OCI-LY7 (cell line): ENCODE data around the gene RAB31.

Source experiments
- EZH2phosphoT487 ChIP-seq: fragments of 200-600 bp; sonication (generic); IDR thresholded peaks from 2 replicates; pipeline ENCODE4 v1.6.1; 2018; ENCODE audit warnings: low read depth, borderline replicate concordance, mild to moderate bottlenecking, mixed run types, antibody characterized with exemption, low read length, moderate library complexity, mixed read lengths
- TF ChIP-seq, protein P1 (sequence below): fragments of 200-600 bp; sonication (generic); conservative IDR thresholded peaks from 2 replicates; pipeline ENCODE4 v1.5.1; 2014; ENCODE audit warnings: mild to moderate bottlenecking, antibody characterized with exemption, low read length, moderate library complexity, mixed read lengths

DNA sequence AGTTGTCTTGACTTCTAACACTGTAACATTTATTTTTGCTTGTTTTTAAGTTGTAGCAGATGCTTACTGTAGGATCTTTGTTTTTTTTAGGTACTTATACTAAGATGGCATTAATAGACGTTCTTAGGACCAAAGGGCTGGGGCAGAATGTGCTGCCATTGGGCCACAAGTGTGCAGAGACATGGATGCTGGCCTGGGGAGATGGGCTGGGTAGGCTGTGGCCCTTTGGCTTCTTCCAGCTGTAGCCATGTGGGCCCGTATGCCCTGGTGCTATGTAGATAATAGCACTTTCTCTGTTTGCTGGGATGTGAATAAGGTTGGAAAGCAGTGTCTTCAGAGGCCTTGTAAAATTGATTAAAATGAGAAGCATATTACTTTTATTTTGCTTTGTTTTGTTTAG, 18.8 kb downstream of the RAB31 start:
- TF ChIP-seq, protein P1, sequence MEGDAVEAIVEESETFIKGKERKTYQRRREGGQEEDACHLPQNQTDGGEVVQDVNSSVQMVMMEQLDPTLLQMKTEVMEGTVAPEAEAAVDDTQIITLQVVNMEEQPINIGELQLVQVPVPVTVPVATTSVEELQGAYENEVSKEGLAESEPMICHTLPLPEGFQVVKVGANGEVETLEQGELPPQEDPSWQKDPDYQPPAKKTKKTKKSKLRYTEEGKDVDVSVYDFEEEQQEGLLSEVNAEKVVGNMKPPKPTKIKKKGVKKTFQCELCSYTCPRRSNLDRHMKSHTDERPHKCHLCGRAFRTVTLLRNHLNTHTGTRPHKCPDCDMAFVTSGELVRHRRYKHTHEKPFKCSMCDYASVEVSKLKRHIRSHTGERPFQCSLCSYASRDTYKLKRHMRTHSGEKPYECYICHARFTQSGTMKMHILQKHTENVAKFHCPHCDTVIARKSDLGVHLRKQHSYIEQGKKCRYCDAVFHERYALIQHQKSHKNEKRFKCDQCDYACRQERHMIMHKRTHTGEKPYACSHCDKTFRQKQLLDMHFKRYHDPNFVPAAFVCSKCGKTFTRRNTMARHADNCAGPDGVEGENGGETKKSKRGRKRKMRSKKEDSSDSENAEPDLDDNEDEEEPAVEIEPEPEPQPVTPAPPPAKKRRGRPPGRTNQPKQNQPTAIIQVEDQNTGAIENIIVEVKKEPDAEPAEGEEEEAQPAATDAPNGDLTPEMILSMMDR: no peak
- no peak for TF ChIP-seq EZH2phosphoT487
